MCF 10A (cell line): ENCODE measurements around the gene RALGPS1. TPM values are rescaled to one million over a fixed set of nuclear protein-coding genes. Genes with fewer than 3 reads are reported as not detected.

Experiments used
- BruUV-seq: library from RNA; stranded (reverse); fragments of 400-500 nt; replicated peaks from 2 replicates; lab custom pipeline; 2021; lab: Mats Ljungman, UMichigan
- CTCF ChIA-PET: fragments of 300-600 bp; sonication (Branson Sonifier 250); formaldehyde crosslinking; extraction: SDS; loops from one replicate; lab custom pipeline; 2021; ENCODE audit warnings: antibody characterized with exemption, inconsistent platforms; lab: Yijun Ruan, JAX
- POLR2A ChIA-PET: fragments of 300-600, 350-650 bp; sonication (Branson Sonifier 250); formaldehyde crosslinking; extraction: SDS; loops from one replicate; lab custom pipeline; 2020; ENCODE audit warnings: antibody characterized with exemption, inconsistent platforms; lab: Yijun Ruan, JAX
- DNase-seq: peaks from one replicate; pipeline ENCODE4 v3.0.0-alpha.2; 2018; ENCODE audit not compliant: unreplicated experiment
- H3K27ac Mint-ChIP-seq: one replicate; pipeline ENCODE4 v1.8.0; 2022; ENCODE audit warnings: mild to moderate bottlenecking, low read depth, mixed read lengths; ENCODE audit not compliant: unreplicated experiment
- H3K27me3 Mint-ChIP-seq: one replicate; pipeline ENCODE4 v1.8.0; 2022; ENCODE audit warnings: mixed read lengths; ENCODE audit not compliant: insufficient read depth, unreplicated experiment
- H3K36me3 Mint-ChIP-seq: one replicate; pipeline ENCODE4 v1.8.0; 2022; ENCODE audit warnings: mild to moderate bottlenecking, moderate library complexity, mixed read lengths; ENCODE audit not compliant: insufficient read depth, unreplicated experiment
- H3K4me1 Mint-ChIP-seq: one replicate; pipeline ENCODE4 v1.8.0; 2022; ENCODE audit warnings: mixed read lengths; ENCODE audit not compliant: insufficient read depth, unreplicated experiment
- H3K4me3 Mint-ChIP-seq: one replicate; pipeline ENCODE4 v1.8.0; 2022; ENCODE audit warnings: mild to moderate bottlenecking, moderate library complexity, mixed read lengths; ENCODE audit not compliant: unreplicated experiment
- H3K9me3 Mint-ChIP-seq: one replicate; pipeline ENCODE4 v1.8.0; 2022; ENCODE audit warnings: mixed read lengths; ENCODE audit not compliant: unreplicated experiment
- CTCF ChIP-seq: fragments of 200-600 bp; IDR thresholded peaks from one replicate; pipeline ENCODE4 v1.8.0; 2022; ENCODE audit warnings: antibody characterized with exemption, mild to moderate bottlenecking; ENCODE audit not compliant: unreplicated experiment
- intact Hi-C: fragments of 100-400 bp; cut with micrococcal nuclease; formaldehyde crosslinking; loops from 2 replicates; pipeline ENCODE4 v1.14.1; 2022
- total RNA-seq: library from RNA; stranded (reverse); gene quantifications from 2 replicates; pipeline ENCODE4 v1.2.3, GENCODE V29; 2022

Gene RALGPS1
- total RNA-seq, 1 experiment from 2014 or later = 2.4 TPM

GRCh38 chr9:127121628-127122175 is 207.1 kb downstream of the RALGPS1 start:
- CTCF ChIA-PET = interaction anchor here (0.6 kb wide), 1 partner anchor 182 kb away, joined by 3 read pairs; no protein-coding TSS in a partner anchor

GRCh38 chr9:127122176-127123063 is 207.8 kb downstream of the RALGPS1 start, which contains the start of gene ANGPTL2:
Gene ANGPTL2 (minus strand): TSS chr9:127122635. CDS start chr9:127108731, 13,904 bp downstream.
- Mint-ChIP-seq H3K4me1 (peaks cover 7% of the 10 kb centered on the region), H3K9me3 (no peaks in the 10 kb centered on the region), H3K4me3 (peak within 1 kb of the TSS; percentile 4), H3K27ac (no peak within 1 kb of the TSS), H3K27me3 (peaks cover 27% of the 10 kb centered on the region), H3K36me3 (no peaks in the 10 kb centered on the region)
- intact Hi-C loops = no loop called here
- ChIA-PET CTCF (interaction anchor here (1.1 kb wide), 1 partner anchor 157 kb away, joined by 3 read pairs; no protein-coding TSS in a partner anchor), POLR2A (interaction anchor here (0.6 to 0.7 kb wide), 2 partner anchors 65 to 83 kb away, joined by 3 read pairs; no protein-coding TSS in a partner anchor)
- TF ChIP-seq CTCF = no peak
- BruUV-seq = no TSS peak
- peak; percentile 27 for DNase-seq

More at GRCh38 chr9:127121628-127122175, 207.1 kb downstream of the RALGPS1 start:
- POLR2A ChIA-PET = no interaction called here
- no peaks in the 10 kb centered on the region for H3K36me3 Mint-ChIP-seq
- intact Hi-C loops = no loop called here
- peaks cover 7% of the 10 kb centered on the region for H3K4me1 Mint-ChIP-seq
- no peak for TF ChIP-seq CTCF
- BruUV-seq = no TSS peak
- peaks cover 20% of the 10 kb centered on the region for H3K27me3 Mint-ChIP-seq
- no peak overlapping the region for H3K27ac Mint-ChIP-seq
- no peak overlapping the region for H3K4me3 Mint-ChIP-seq
- DNase-seq = no peak
- no peaks in the 10 kb centered on the region for H3K9me3 Mint-ChIP-seq

GRCh38 chr9:127123064-127123890 is 208.7 kb downstream of the RALGPS1 start:
- intact Hi-C loops = no loop called here
- ChIA-PET POLR2A (interaction anchor here (0.6 to 0.7 kb wide), 2 partner anchors 65 to 84 kb away, joined by 3 read pairs; no protein-coding TSS in a partner anchor), CTCF (interaction anchor here (1.1 kb wide), 1 partner anchor 158 kb away, joined by 3 read pairs; no protein-coding TSS in a partner anchor)

More at GRCh38 chr9:127123064-127123890, 208.7 kb downstream of the RALGPS1 start:
- Mint-ChIP-seq H3K4me1 (peaks cover 7% of the 10 kb centered on the region), H3K27ac (no peak overlapping the region), H3K9me3 (no peaks in the 10 kb centered on the region), H3K36me3 (no peaks in the 10 kb centered on the region), H3K27me3 (peaks cover 28% of the 10 kb centered on the region), H3K4me3 (peak overlapping the region; percentile 4)
- peak; percentile 29 for DNase-seq
- no TSS peak for BruUV-seq
- no peak for TF ChIP-seq CTCF
